Rectal smooth muscle tissue (tissue), 1 donor: ENCODE data around the gene RGS17.
"Not testable (repeated sequence)": the region's sequence is repeated elsewhere in the genome, so short reads cannot be mapped to it uniquely, and the experiment has no call there.

ENCODE experiments used
- H3K27ac ChIP-seq: one replicate; pipeline ENCODE4 v1.7.0; 2013; ENCODE audit warnings: low read depth, low read length, inconsistent platforms
- H3K27me3 ChIP-seq: one replicate; pipeline ENCODE4 v1.7.0; 2013; ENCODE audit warnings: low read length; ENCODE audit not compliant: control insufficient read depth, insufficient read depth
- H3K36me3 ChIP-seq: one replicate; pipeline ENCODE4 v1.7.0; 2013; ENCODE audit warnings: low read length; ENCODE audit not compliant: control insufficient read depth, insufficient read depth
- H3K4me1 ChIP-seq: one replicate; pipeline ENCODE4 v1.7.0; 2013; ENCODE audit warnings: low read length; ENCODE audit not compliant: control insufficient read depth, insufficient read depth
- H3K4me3 ChIP-seq: one replicate; pipeline ENCODE4 v1.7.0; 2013; ENCODE audit warnings: low read length
- H3K9ac ChIP-seq: one replicate; pipeline ENCODE4 v1.7.0; 2013; ENCODE audit warnings: low read length

The RGS17 gene

GRCh38 chr6:152993431-152993830 lies 137.7 kb downstream of the RGS17 start:
- H3K36me3 ChIP-seq = peaks cover 13% of the 10 kb centered on the region
- no peak overlapping the region for H3K27ac ChIP-seq
- H3K27me3 ChIP-seq = no peaks in the 10 kb centered on the region
- H3K4me1 ChIP-seq = no peaks in the 10 kb centered on the region
- H3K9ac ChIP-seq = no peak overlapping the region
- no peak overlapping the region for H3K4me3 ChIP-seq

GRCh38 chr6:152986978-152987377 lies 144.1 kb downstream of the RGS17 start:
- Histone ChIP-seq H3K4me3 (no peak overlapping the region), H3K4me1 (peaks cover 5% of the 10 kb centered on the region), H3K9ac (no peak overlapping the region), H3K27ac (no peak overlapping the region), H3K36me3 (peaks cover 2% of the 10 kb centered on the region), H3K27me3 (no peaks in the 10 kb centered on the region)

GRCh38 chr6:152985300-152985699 lies 145.8 kb downstream of the RGS17 start:
- H3K27me3 ChIP-seq, H3K27ac ChIP-seq, H3K9ac ChIP-seq, H3K4me3 ChIP-seq, H3K4me1 ChIP-seq, H3K36me3 ChIP-seq: not testable (repeated sequence)

GRCh38 chr6:152984513-152984872 lies 146.6 kb downstream of the RGS17 start:
- Histone ChIP-seq H3K27me3 (no peaks in the 10 kb centered on the region), H3K36me3 (no peaks in the 10 kb centered on the region), H3K9ac (peak overlapping the region; percentile 47), H3K4me3 (peak overlapping the region; percentile 58), H3K4me1 (peaks cover 5% of the 10 kb centered on the region), H3K27ac (peak overlapping the region; percentile 91)

GRCh38 chr6:152983637-152984512 lies 147.2 kb downstream of the RGS17 start:
- Histone ChIP-seq H3K27me3 (no peaks in the 10 kb centered on the region), H3K36me3 (no peaks in the 10 kb centered on the region), H3K4me3 (peak overlapping the region; percentile 83), H3K4me1 (peaks cover 5% of the 10 kb centered on the region), H3K9ac (peak overlapping the region; percentile 74), H3K27ac (peak overlapping the region; percentile 91)

- peak within 1 kb of the TSS; percentile 83 for H3K4me3 ChIP-seq
Observed at GRCh38 chr6:152982904-152983636, 148.0 kb downstream of the RGS17 start, which contains the start of gene FBXO5. Gene FBXO5, minus strand, starts transcription at chr6:152983041. Its CDS starts 82 bp downstream, at chr6:152982959.

GRCh38 chr6:152981989-152982903 lies 148.8 kb downstream of the RGS17 start:
- Histone ChIP-seq H3K36me3 (no peaks in the 10 kb centered on the region), H3K4me1 (peaks cover 5% of the 10 kb centered on the region), H3K9ac (no peak overlapping the region), H3K27ac (no peak overlapping the region), H3K4me3 (peak overlapping the region; percentile 78), H3K27me3 (no peaks in the 10 kb centered on the region)

More at GRCh38 chr6:152982904-152983636, 148.0 kb downstream of the RGS17 start, which contains the start of gene FBXO5:
- peak within 1 kb of the TSS; percentile 74 for H3K9ac ChIP-seq
- peak within 1 kb of the TSS; percentile 91 for H3K27ac ChIP-seq
- H3K4me1 ChIP-seq = peaks cover 5% of the 10 kb centered on the region
- no peaks in the 10 kb centered on the region for H3K36me3 ChIP-seq
- no peaks in the 10 kb centered on the region for H3K27me3 ChIP-seq

- Histone ChIP-seq H3K27ac (no peak overlapping the region), H3K36me3 (no peaks in the 10 kb centered on the region), H3K27me3 (no peaks in the 10 kb centered on the region), H3K4me3 (no peak overlapping the region), H3K9ac (no peak overlapping the region), H3K4me1 (peaks cover 5% of the 10 kb centered on the region)
Observed at GRCh38 chr6:152981219-152981618, 149.9 kb downstream of the RGS17 start.

- no peak overlapping the region for H3K4me3 ChIP-seq
- no peaks in the 10 kb centered on the region for H3K27me3 ChIP-seq
- H3K36me3 ChIP-seq = no peaks in the 10 kb centered on the region
- H3K27ac ChIP-seq = no peak overlapping the region
- H3K9ac ChIP-seq = no peak overlapping the region
- peaks cover 5% of the 10 kb centered on the region for H3K4me1 ChIP-seq
Observed at GRCh38 chr6:152980656-152981055, 150.4 kb downstream of the RGS17 start.

- no peaks in the 10 kb centered on the region for H3K4me1 ChIP-seq
- H3K4me3 ChIP-seq = no peak overlapping the region
- no peaks in the 10 kb centered on the region for H3K27me3 ChIP-seq
- H3K9ac ChIP-seq = no peak overlapping the region
- no peaks in the 10 kb centered on the region for H3K36me3 ChIP-seq
- no peak overlapping the region for H3K27ac ChIP-seq
Observed at GRCh38 chr6:152979116-152979515, 152.0 kb downstream of the RGS17 start.

GRCh38 chr6:152978058-152978457 lies 153.0 kb downstream of the RGS17 start:
- Histone ChIP-seq H3K9ac (no peak overlapping the region), H3K4me1 (no peaks in the 10 kb centered on the region), H3K27me3 (no peaks in the 10 kb centered on the region), H3K27ac (no peak overlapping the region), H3K36me3 (no peaks in the 10 kb centered on the region), H3K4me3 (no peak overlapping the region)

GRCh38 chr6:152977556-152977955 lies 153.5 kb downstream of the RGS17 start:
- no peaks in the 10 kb centered on the region for H3K4me1 ChIP-seq
- no peak overlapping the region for H3K9ac ChIP-seq
- H3K4me3 ChIP-seq = no peak overlapping the region
- H3K27ac ChIP-seq = no peak overlapping the region
- no peaks in the 10 kb centered on the region for H3K36me3 ChIP-seq
- H3K27me3 ChIP-seq = no peaks in the 10 kb centered on the region
